GM19324 (cell line): ENCODE measurements around the gene KIF12.
"Not testable (repeated sequence)": the region's sequence is repeated elsewhere in the genome, so short reads cannot be mapped to it uniquely, and the experiment has no call there.

Experiments
- ATAC-seq: cut with Tn5 transposase; IDR thresholded peaks from one replicate; pipeline ENCODE4 v1.9.1; 2021; ENCODE audit warnings: mild to moderate bottlenecking, moderate library complexity; ENCODE audit not compliant: unreplicated experiment, low FRiP score

Gene KIF12

DNA sequence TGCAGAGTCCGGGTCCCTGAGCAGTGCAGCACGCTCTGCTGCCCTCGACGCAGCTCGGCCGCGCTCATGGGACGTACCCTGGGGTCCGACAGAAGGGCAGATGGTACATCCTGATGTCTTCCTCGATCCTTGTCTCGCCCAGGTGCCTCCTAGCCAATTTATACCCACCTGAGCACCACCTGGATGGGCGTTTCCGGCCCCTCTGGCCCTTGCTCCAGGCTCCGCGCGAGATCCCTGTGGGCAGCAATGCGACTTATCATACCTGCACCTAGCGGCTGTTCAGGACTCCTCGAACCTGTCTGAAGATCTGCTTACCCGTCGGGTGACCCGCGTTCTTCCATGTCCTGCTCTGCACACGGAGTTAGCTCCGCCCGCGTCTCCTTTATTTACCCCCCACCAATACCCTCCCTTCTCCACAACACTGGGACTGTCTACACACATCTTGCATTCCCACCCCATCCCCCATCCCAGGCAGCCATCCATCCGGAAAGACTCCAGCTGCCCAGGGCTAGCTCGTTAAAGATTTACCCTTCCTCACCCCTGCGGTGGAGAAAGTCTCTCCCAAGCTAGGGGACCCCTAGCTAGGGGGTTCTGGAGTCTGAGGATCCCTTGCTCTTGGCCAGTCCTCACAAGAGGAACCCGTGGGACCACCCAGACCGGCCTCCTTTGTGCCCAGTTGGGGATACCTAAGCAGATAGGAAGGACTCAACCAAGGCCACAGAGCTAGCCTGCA lies at the start of gene KIF12:
TSS of gene KIF12 (minus strand) at position 357 of the 733 bp plus-strand sequence. CDS start at position 341, 16 bp downstream.
- ATAC-seq: no peak

DNA sequence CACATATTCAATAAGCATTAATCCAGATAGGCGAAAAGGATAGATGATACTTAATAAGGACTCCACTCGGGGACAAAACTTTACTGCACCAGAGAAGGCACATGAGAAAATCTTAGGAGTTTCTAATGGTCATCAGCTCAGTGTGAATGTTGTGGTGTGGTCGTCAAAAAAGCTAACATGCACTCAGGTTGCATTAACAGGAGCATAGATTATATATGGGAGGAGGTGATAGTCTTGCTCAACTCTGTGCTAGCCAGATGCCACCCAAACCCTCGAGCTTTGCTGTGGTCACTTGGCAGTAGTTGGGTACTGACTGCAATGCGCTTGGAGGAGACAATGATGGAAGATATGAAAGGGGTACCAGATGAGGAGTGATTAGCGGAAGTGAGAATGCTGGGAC lies 47.6 kb upstream of the KIF12 start:
- no peak for ATAC-seq

DNA sequence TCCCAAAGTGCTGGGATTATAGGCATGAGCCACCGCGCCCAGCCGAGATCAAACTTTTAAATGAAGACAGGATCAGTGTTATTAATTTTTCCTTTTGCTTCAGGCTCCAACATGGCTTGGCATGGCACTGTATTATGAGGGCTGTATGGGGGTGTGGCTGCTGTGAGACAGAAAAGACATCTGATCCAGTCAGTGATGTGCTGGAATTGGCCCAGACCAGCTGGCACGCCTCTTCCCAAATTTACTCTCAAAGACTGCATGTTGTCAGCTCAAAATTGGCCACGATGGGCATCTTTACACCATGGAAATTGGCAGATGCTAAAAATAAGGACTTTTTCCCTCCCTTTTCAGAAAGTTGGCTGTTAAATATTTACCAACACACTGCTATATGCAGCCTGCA lies 44.1 kb upstream of the KIF12 start:
- ATAC-seq: no peak

DNA sequence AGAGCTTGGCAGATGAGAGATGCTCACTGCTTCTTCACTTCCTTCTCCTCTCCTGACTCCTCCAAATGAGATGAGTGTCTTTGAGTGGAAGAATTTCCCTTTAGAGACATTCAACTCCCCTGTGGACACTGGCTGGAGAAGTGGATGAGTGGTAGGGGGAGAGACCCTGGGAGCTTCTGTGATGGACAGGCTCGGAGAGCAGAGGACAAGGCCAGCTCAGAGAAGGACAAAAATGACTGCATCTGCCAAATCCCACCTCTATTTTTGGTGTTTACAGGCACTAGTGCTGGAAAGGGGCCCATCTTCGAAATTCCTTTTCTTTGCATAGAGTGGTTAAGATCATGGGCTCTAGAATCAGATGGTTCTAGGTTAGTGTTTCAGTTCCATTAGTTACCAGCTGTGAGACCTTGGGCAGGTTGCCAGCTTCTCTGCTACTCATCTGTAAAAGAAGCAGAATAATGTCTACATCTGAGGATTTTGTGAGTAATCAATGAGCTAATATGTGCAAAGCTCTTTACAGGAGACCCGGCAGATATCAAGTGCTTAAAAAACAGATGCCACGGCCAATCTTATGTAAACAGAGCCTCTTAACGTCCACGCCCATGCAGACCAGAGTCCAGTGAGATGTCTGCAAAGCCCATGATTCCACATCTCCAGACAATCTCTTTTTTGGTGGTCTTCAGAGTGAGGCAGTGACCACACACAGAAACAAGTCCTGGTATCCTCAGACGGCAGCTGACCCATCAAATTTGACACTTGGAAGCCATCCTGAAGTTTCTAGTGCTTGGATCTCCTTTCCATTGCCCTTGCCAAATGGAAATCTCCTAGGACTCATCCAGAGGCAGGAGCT lies 42.7 kb upstream of the KIF12 start:
- ATAC-seq: no peak

DNA sequence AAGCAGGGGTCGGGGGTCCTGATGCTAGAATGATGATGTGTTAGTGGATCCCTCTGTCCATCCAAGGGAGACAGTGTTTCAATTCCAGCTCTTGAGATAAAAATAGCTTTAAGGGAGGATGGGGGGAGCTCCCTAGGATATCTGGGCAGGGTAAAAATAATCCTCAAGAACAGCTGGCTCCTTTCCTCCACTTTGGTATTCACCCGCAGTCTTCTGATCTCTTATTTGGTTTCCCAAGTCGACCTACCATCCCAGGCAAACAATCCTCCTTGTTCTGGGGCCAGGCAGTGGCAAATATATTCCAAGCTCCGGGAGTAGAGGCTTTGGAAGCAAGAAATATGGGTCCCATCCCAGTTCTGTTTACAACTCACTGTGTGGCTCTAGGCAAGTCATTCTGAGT lies 41.8 kb upstream of the KIF12 start:
- ATAC-seq: no peak

DNA sequence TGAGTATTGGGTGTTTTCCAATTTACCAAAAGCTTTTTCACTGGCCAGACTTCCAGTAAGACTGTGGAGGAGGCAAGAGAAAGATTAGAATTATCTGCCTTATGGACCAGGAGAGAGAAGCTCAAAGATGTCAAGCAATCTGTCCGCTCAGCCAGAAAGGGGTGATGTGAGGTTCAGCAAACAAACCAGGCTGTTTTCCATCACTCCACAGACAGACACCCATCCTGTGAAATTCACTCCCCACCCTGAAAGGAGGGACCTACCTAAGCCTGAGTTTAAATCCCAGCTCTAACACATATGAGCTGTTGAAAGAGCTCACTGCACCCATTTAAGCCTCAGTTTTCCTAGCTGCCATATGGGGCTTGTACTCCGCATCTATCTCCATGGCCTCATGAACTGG lies 41.3 kb upstream of the KIF12 start:
- ATAC-seq: no peak

DNA sequence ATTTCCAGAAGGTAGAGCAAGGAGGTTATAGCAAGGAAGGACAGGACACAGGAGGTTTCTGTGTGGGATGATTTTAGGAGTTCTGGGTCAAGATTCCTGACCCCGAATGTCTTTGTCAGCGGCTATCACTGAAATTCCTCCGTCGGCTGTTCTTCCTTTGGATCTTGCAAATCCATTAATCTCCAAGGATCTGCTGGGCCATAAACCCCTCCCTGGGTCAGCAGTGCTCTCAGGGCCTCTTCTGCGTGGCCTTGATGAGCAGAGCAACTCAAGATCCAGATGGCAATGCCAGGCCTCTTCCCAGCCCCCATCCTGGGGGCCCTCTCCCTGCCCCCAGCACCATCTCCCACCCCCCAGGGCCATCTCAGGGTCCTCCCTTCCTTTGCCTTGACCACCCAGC lies 40.0 kb upstream of the KIF12 start:
- no peak for ATAC-seq

DNA sequence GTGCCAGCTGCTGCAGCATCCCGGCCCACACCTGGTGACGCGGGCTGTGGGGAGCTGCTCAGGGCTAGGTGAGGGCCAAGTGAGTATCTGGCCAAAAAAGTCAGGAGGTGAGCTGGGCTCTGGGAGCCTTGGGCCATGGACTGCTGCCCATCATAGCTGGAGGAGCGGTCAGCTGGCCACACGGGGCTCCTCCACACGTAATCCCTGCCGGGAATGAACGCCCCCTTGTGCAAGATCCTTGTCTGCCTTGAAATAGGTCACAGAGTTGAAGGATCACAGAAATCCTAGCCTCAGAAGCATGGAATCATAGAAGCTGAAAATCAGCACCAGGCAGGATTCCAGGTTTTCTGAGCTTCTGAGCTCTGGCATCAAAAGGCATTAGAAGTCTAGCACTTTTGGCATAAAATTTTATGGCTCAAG lies 39.5 kb upstream of the KIF12 start:
- no peak for ATAC-seq

DNA sequence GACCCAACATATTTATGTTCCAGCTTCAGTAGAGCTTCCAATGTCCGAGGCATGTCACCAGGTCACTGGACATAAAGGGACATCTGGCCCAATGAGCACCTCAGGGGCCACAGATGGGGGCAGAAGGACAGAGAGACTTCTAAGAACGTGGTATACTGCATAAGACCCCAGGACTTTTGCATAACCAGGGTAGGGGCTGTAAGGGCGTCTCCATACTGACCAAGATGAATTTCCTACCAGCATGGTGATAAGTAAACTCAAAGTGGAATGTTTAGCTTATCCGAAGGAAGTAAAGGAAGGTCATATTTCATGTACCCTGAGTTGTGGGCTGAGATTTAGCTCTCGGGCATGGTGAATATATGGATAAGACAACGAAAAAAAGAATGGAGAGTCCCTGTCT lies 38.7 kb upstream of the KIF12 start:
- ATAC-seq: no peak

DNA sequence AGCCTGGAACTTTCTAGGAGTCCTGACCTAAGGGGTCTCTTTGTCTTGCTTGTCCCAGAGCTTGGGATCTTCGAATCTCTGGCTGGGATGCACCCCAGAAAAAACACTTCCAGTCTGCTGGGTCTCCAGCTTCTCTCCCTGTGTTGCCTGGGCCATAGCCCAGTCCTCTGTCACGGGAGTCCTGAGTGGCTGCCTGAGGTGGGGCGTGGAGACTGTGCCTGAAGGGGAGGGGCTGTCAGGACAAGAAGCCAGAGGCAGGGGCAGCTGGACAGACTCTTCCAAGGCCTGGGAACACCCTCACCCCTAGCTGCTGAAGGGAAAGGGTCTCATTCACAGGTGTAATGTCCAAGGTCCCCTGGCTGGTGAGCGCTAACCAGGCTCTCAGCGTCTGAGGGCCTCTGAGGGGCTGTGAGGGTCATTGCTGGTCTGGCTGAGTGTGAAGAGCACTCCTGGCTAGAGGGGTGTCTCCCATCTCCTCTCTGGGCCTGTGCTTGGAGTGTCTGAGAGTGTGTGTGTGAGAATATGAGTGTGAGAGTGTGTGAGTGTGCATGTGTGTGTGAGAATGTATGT lies 35.8 kb upstream of the KIF12 start:
- no peak for ATAC-seq

DNA sequence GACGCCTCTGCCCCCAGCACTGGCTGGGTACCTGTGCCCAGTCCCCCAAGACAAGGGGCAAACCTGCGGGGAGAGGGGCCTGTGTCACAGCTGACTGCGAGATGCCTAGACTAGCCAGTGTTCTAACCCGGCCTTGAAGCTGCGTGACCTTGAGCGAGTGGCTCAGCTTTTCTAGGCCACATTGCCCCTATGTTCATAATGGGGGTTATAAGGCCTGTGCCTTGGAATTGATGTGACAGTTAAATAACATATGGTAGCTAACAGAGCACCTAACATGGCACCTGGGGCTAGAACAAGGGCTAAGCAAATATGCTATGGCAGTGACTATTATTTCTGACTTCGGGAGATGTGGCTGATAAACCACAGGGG lies 33.4 kb upstream of the KIF12 start:
- no peak for ATAC-seq

DNA sequence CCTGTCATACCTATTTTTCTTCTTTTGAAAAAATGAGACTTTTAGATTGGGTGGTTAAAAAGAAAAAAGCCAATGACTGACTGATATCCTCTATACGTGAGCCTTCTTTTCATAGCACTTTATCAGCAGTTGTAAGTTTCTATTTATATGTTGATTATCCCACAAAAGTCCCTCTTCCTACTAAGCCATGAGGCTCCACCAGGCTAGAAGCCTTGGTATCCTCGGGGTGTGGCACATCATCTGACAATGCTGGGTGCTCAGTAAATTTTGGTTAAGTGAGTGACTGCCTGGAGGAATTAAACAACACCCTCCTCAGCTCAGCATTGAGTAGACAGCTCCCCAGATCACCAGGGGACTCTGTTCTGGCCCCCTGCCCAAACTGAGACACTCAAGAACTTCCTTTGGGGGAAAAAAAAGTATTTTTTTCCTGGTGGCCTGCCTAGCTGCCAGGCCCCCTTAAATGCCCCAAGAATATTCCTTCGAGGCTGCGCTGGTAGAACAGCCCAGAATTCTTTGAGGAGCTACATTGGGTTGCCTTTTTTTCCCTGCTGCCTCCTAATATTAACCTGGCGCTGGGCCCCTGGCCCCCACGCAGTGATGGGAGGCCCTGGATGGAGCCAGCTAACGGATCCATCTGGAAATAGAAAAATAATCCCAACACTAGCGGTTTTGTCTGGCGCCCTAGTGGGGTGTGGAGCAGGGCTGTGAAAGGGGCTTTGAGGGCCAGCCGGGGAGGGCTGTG lies 32.9 kb upstream of the KIF12 start:
- no peak for ATAC-seq

DNA sequence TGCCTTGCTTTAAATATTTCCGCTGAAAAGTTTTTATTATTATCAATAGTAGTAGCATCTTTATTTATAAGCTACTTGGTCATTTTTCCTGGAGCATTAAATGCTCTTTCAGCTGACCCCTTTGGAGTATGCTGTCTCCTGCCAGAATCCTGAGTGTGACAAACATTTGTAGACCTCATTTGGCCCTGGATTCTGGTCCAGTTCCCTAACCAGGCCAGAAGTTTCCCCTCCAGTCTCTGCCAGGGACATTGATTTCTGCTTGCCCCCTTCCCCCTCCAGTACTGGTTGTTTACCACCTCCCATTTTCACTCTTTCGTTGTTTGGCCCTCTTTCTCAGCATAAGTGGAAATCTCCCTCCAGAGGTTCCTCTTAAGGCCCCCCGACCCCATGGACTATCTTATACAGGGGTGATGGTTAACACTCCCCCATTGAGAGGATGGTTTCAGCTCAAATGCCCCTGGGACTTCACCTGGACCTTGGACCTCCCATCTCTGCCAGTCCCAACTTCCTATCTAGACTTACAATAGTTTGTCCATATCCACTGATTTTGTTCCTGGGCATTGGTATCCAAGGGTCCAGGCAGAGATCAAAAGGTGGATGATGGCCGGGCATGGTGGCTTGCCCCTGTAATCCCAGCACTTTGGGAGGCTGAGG lies 31.7 kb upstream of the KIF12 start:
- no peak for ATAC-seq

DNA sequence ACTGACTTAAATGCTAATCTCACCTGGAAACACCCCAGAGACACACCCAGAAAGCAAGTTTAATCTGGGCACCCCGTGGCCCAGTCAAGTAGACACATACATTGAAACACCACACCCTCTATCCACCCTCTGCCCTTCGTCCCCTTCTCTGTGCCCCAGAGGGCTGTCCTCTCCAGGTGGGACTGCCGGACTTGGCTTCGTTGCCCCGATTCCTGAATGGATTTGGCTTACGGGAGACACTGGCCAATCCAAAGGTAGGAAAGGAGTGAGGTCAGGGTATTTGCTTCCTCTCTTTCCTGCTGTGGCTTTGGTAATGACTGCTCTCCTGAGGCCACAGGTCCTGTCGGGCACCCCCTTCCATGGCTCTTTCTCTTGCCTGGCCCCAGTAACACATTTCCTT lies 31.0 kb upstream of the KIF12 start:
- ATAC-seq: no peak

DNA sequence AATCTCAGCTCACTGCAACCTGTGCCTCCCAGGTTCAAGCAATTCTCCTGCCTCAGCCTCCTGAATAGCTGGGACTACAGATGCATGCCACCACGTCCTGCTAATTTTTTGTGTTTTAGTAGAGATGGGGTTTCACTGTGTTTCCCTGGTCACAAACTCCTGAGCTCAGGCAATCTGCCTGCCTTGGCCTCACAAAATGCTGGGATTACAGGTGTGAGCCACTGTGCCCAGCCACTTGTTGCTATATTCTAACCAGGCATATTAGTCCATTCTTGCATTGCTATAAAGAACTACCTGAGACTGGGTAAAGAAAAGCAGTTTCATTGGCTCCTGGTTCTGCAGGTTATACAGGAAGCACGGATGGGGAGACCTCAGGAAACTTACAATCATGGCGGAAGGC lies 29.7 kb upstream of the KIF12 start:
- ATAC-seq: not testable (repeated sequence)

DNA sequence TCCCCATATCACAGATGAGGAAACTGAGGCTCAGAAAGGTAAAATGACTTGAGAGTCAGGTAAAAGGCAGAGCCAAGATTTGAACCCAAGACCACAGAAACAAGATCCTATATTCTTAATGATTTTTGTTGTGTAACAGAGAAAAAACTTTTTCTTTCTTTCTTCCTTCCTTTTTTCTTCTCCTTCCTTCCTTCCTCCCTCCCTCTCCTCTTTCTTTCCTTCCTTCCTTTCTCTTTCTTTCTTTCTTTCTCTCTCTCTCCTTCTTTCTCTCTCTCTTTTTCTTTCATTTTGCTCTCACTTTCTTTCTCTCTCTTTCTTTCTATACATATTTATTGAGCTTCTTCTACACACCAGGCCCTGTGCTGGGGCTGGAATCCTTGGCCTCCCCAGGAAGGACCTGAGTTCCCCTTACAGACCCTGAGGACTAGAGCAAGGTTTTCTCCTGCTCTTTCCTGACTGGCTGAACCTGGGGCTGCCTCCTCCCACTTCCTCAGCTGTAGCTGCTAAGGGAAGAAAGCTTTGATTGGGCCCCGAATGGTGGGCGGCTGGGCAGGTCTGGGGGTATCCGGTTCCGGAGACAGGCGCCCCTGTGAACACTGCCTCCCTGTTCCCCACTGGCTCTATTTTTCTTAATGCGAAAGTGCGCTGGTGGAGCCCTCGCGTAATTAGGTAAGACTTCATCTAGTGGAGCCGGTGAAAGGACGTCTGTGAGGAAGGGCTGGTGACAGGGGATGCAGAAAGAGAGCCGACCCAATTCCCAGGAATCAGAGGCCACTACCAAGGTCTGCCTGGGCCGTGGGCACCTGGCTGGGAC lies 27.4 kb upstream of the KIF12 start:
- no peak for ATAC-seq

DNA sequence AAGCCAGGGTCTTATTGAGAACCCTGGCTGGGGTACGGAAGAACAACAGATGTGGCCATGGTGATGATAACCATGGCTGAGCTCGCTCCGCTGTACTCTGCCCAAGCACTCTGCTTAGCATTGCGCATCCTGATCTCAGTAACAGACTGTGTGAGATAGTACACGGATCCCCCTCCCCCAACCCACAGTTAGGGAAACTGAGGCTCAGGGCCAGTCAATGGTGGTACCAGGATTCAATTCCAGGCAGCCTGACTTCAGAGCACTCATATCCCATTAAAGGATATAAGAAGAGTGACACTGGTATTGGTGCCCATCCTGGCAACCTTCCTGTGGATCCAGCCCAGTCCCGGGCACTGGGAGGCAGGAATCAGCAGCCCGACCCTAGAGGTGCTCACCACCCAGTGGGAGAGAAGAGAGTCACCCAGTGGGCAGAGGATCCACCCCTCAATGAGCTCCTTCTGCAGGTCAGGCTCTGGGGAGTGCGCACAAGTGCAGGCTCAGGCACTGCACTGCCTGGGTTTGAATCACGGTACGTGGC lies 26.5 kb upstream of the KIF12 start:
- no peak for ATAC-seq

DNA sequence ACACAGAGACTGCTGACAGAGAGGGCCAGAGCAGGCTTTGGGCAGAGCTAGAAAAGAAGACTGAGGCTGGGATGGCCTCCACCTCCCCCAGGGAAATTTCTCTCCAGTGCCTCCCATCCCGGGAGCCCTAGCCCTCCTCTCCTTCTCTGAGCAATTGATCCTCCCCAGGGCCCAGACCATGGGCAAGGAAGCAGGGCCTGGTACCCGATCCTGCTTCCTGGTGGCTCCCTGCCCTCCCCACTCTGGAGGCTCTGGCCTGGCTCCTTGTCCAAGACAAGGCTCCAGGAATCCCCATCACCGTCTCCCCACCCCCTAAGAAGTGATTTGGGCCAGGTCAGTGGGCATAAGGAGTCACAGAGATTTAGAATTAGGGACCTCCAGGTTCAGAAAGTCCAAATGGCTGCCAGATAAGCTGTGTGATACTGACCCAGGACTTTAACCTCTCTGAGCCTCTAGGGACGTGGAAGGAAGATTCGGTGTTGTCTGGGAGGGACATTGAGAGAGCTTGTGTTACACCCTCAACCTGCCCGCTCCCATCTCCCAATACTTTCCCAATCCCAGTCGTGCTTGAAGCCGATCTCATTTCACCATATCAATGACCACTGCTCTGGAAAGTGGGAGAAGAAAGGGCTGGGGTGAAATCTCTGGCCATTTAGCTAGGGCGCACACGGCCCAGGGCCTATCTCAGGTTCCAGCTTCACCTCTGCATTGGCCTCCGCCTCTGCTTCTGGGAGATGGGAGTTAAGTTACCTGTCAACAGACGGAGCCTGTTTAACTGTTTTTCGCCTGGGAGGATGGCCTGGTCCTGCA lies 25.8 kb upstream of the KIF12 start:
- ATAC-seq: no peak

DNA sequence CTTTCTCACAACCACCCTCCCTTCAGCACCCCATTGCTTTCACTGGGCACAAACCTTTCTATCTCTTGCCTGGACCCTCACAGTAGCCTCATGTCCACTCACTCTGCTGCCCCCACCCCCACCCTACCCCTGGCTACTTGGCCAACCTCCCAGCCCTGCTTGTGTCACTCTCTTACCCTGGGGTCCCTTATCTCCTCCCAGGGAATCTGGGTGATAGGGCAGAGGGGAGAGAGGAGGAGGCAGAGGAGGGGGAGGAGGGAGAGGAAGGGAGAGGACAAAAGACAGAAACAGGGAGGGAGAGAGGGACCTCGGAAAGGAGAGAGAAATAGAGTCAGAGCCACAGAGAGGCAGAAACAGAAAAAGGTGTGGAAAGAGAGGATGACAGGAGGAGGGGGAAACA lies 25.0 kb upstream of the KIF12 start:
- no peak for ATAC-seq
